NCI-H345 treated with DMSO at 0.1 percent for 48 hours (cell line): Measurements from ENCODE around the gene FES.
"Not testable (repeated sequence)": the region's sequence is repeated elsewhere in the genome, so short reads cannot be mapped to it uniquely, and the experiment has no call there.

ENCODE experiments used
- DNase-seq: peaks from one replicate; lab custom pipeline; 2025; ENCODE audit not compliant: unreplicated experiment; lab: John Stamatoyannopoulos, UW

The FES gene

GRCh38 chr15:90928106-90928505 lies 43.8 kb downstream of the FES start:
- DNase-seq: not testable (repeated sequence)

- DNase-seq: no peak
Measured at GRCh38 chr15:90929246-90930019, 45.1 kb downstream of the FES start.

GRCh38 chr15:90930861-90931574 lies 46.7 kb downstream of the FES start:
- no peak for DNase-seq

GRCh38 chr15:90931575-90931827 lies 47.2 kb downstream of the FES start:
- no peak for DNase-seq

DNA sequence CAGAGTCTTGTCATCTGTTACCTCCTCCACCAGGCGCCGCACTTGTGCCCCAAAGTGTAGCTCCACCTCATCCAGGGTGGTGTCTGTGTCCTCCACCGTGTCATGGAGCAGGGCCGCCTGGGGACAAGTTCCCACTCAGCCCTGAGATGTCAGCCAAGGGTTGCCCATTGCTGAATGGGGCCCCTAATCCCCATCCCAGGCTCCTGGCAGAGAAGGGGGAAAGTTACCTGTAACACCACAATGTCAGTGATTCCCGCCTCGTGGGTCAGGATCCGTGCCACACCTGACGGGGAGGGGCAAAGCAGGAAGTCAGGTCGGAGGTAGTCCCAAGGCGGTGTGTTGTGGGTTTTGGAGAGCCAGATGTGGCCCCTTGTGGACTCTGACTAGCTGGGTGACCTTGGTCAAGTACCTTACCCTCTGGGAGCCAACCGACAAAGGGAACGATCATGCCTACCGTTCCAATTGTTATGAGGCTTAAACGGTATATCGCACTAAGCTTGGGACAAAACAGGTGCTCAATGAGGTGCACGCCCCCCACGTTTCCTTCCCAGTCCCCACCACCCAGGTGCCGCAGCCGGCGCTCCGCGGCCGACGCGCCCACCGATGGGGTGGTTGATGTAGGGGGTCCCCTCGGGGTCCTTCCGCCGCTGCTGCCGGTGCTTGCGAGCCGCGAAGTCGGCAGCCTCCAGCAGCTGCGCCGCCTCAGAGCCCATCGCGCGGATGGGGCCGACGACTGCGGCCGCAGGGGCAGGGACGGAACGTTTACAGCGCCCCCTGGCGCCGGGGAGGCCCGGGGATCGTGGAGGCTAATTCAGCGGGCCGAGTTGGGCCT lies 47.7 kb downstream of the FES start, which contains the start of gene HDDC3:
Gene HDDC3 (minus strand): TSS at position 722 of the 832 bp plus-strand sequence. CDS start 9 bp downstream, at position 713.
- DNase-seq: peak; percentile 66

DNA sequence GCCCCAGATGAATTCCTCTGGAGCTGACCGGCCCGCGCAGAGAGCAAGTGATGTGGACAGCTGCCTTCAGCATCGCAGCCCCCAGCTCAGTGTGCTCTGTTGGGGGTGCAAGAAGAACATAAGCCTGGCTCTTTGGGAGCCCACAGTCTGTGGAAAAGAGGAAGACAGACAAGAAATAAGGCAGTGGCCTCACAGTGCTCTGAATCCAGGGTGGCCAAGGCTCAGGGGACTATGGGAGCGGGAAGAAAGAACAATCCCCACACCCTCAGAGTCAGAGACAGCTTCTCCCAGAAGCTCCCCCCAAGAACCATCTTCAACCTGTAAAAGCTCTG lies 48.3 kb downstream of the FES start:
- DNase-seq: no peak

GRCh38 chr15:90933301-90933700 lies 49.0 kb downstream of the FES start:
- DNase-seq: no peak

DNA sequence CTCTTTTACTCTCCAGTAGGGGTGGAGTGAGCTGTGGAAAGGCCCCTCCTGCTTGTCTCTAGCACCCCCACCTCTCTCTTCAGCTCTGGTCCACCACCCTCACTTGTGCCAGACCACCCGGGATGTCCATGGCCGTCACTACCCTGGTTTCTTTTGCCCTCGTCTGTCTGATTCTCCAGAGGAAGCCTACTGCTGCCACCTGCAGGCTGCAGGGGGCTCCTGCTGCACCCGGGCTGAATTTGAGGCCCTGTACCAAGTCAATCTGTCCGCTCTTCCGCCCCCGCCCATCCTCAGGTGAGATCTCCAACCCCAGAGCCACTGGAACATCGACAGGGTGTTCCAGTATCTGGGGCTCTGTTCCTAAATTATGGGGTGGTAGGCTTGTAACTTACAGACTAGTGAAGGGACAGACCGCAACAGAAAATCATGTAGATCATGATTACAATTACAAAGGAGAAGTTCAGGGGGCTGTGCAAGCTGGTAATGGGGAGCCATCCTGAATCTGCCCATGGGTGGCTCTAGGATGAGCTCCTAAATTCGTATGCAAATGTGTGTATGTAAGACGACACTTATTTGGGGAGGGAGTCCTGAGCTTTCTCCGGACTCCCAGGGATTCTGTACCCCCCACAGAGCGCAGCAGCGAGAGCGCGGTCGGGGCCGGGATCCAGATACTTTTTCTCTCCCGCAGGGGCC lies 50.1 kb downstream of the FES start:
- DNase-seq: peak; percentile 57

DNA sequence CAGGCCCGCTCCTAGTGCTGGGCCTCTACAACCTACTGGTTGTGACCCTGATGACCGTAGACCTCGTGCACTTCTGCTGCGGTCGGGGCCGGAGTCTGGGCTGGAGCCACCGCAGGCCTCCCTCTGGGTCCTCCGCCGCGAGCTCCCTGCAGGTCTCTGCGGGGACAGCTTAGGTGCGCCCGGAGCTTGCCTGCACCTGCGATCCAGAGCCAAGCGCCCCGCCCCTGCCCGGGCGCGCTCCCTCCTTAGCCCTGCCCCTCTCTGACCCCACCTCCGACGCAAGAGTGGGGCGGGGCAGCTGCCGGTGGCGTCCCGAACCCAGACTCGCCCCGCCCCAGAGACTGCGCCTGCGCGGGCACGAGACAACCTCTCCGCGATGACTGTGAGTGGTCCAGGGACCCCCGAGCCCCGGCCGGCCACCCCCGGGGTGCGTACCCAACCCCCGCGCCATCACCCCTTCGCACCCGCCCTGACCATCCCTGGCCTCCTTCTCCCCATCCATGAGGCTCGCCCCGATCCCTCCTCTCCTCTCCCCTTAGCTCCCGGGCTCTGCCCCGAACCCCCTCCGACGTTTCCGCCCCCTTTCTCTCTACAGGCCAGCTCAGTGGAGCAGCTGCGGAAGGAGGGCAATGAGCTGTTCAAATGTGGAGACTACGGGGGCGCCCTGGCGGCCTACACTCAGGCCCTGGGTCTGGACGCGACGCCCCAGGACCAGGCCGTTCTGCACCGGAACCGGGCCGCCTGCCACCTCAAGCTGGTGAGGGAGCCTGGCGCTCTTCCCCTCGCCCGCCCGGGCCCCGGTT lies 50.8 kb downstream of the FES start, which contains the start of gene UNC45A:
Gene UNC45A (plus strand): TSS at position 337 of the 803 bp plus-strand sequence. CDS start 40 bp downstream, at position 377.
- peak; percentile 59 for DNase-seq

DNA sequence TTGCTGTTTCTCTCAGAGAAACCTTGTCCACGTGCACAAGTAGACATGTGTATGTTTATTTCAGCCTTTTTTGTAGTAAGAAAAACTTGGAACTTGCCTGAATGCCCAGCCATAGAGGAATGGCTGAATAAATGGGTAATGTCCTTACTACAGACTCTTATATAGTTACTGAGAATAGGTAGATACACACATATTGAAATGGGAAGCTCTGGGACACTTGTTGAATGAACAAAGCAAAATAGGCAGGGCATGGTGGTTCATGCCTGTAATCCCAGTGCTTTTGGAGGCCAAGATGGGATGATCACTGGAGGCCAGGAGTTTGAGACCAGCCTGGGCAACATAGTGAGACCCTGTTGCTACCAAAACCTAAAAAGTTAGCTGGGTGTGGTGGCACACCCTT lies 52.5 kb downstream of the FES start:
- no peak for DNase-seq

GRCh38 chr15:90938261-90938660 lies 54.0 kb downstream of the FES start:
- no peak for DNase-seq

DNA sequence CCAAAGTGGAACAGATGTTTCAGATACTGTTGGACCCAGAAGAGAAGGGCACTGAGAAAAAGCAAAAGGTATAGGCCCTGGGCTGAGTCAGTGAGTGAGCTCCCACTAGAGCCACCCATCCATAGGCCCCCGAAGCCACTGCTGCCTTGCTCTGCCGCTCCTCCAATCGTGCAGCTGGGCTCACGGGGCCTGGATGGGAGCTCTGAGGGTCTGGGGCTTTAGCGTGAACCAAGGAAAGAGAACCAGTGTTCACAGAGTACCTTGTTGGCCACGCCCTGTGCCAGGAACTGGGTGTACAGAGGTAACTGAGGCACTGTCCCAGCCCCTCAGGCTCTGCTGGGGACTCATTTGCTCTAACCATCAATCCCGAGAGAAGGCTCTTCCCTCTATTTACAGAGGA lies 55.5 kb downstream of the FES start:
- no peak for DNase-seq

DNA sequence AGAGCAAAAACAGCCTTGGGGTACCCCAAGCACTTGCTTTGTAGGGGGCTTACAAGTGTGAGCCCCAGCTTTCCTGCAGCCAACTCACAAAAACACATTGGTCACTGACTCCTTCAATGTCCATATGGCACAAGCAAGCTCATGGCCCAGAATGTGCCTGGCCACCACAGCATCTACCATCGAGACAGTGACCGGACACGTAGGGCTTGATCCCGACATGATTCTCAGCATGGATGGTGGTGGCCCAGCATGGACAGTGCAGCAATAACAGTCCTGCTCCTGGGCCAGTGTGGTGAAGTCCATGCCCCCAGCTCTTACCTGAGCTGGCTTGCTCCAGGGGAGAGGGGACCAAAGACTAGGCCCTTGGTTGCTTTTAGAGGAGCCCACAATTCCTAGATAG lies 56.7 kb downstream of the FES start:
- DNase-seq: no peak

GRCh38 chr15:90942354-90943120 lies 58.2 kb downstream of the FES start:
- no peak for DNase-seq

DNA sequence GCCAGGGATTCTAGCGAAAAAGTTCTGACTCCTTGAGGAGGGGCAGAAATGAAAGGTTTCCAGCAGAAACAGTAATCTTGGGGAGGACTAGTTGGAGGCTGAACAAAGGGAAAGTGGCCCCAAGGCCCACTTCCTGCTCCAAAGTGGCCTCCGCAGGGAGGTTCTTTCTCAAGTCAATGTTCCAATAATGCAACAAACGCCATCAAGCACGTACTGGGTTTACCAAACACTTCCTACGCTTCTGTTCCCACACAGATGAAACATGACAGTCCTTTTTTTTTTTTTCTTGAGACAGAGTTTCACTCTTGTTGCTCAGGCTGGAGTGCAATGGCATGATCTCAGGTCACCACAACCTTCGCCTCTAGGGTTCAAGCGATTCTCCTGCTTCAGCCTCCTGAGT lies 60.8 kb downstream of the FES start:
- DNase-seq: no peak
